PFSK-1 (cell line): ENCODE measurements around the gene KATNAL1.

Experiments
- FOXP2 ChIP-seq: optimal IDR thresholded peaks from 2 replicates; pipeline ENCODE3; 2011; ENCODE audit warnings: borderline replicate concordance, control low read depth, inconsistent platforms; ENCODE audit not compliant: insufficient read depth; ENCODE audit errors: extremely low read length, extremely low read depth
- POLR2AphosphoS5 ChIP-seq: IDR thresholded peaks from 2 replicates; pipeline ENCODE4 v1.6.1; 2012; ENCODE audit warnings: low read depth, mild to moderate bottlenecking, control low read depth, low read length, moderate library complexity
- SIN3A ChIP-seq: IDR thresholded peaks from 2 replicates; pipeline ENCODE4 v1.6.1; 2012; ENCODE audit warnings: mild to moderate bottlenecking, low read length, moderate library complexity, borderline replicate concordance; ENCODE audit not compliant: insufficient read depth
- TAF1 ChIP-seq: IDR thresholded peaks from 2 replicates; pipeline ENCODE4 v1.6.1; 2012; ENCODE audit warnings: low read length, control low read depth, borderline replicate concordance; ENCODE audit not compliant: insufficient read depth
- TF ChIP-seq, protein P1 (sequence below), 2 experiments: IDR thresholded peaks; 2 replicates each; pipeline versions ENCODE4 v1.6.1 to v1.8.0; 2011 to 2012; ENCODE audit warnings: low read depth in 2 of 2, low read length in 2 of 2, control low read depth in 1 of 2, inconsistent platforms in 1 of 2, mild to moderate bottlenecking in 1 of 2, moderate library complexity in 1 of 2; ENCODE audit not compliant: insufficient read depth in 1 of 2

The KATNAL1 gene

GRCh38 chr13:30181888-30182651 is 125.3 kb downstream of the KATNAL1 start:
- TF ChIP-seq POLR2AphosphoS5 = peak; percentile 66; the same call in 1 of the 2 replicates
- TF ChIP-seq, protein P1, sequence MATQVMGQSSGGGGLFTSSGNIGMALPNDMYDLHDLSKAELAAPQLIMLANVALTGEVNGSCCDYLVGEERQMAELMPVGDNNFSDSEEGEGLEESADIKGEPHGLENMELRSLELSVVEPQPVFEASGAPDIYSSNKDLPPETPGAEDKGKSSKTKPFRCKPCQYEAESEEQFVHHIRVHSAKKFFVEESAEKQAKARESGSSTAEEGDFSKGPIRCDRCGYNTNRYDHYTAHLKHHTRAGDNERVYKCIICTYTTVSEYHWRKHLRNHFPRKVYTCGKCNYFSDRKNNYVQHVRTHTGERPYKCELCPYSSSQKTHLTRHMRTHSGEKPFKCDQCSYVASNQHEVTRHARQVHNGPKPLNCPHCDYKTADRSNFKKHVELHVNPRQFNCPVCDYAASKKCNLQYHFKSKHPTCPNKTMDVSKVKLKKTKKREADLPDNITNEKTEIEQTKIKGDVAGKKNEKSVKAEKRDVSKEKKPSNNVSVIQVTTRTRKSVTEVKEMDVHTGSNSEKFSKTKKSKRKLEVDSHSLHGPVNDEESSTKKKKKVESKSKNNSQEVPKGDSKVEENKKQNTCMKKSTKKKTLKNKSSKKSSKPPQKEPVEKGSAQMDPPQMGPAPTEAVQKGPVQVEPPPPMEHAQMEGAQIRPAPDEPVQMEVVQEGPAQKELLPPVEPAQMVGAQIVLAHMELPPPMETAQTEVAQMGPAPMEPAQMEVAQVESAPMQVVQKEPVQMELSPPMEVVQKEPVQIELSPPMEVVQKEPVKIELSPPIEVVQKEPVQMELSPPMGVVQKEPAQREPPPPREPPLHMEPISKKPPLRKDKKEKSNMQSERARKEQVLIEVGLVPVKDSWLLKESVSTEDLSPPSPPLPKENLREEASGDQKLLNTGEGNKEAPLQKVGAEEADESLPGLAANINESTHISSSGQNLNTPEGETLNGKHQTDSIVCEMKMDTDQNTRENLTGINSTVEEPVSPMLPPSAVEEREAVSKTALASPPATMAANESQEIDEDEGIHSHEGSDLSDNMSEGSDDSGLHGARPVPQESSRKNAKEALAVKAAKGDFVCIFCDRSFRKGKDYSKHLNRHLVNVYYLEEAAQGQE (IDR thresholded peaks at IDR 0.05; ENCODE audit: insufficient read depth in 1 of 2, low read depth in 2 of 2, low read length in 2 of 2) = no peak
- no peak for TF ChIP-seq SIN3A
- TF ChIP-seq FOXP2 = no peak
- TF ChIP-seq TAF1 = no peak

- TF ChIP-seq POLR2AphosphoS5 = no peak
- TF ChIP-seq SIN3A = no peak
- TF ChIP-seq TAF1 = no peak
- TF ChIP-seq, protein P1 (IDR thresholded peaks at IDR 0.05; ENCODE audit: insufficient read depth in 1 of 2, low read depth in 2 of 2, low read length in 2 of 2) = no peak
- no peak for TF ChIP-seq FOXP2
These were observed 127.6 kb downstream of the KATNAL1 start for GRCh38 chr13:30179597-30180276.

DNA sequence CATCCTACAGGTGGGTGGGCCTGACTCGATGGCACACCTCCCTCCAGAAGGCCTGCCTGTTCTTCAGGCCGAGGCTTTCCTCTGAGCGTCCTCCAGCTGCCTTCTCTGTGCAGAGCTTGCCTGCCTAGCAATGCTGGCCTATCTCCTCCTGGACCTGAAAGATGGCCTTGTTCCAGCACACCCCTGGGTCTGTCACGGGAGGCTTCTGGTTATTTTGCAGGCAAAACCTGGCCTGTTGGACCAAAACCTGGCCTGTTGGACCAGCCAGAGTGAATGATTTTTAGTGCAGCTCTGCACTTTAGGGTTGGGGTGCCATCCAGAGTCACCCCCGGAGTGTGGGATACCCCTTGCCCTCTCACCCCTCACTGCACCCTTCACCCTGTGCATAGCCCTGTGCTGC is 128.4 kb downstream of the KATNAL1 start:
- TF ChIP-seq TAF1 = no peak
- no peak for TF ChIP-seq FOXP2
- TF ChIP-seq SIN3A = no peak
- TF ChIP-seq POLR2AphosphoS5 = no peak
- TF ChIP-seq, protein P1 (IDR thresholded peaks at IDR 0.05; ENCODE audit: insufficient read depth in 1 of 2, low read depth in 2 of 2, low read length in 2 of 2) = no peak

- TF ChIP-seq, protein P1 (IDR thresholded peaks at IDR 0.05; ENCODE audit: insufficient read depth in 1 of 2, low read depth in 2 of 2, low read length in 2 of 2) = no peak
- TF ChIP-seq SIN3A (no peak), FOXP2 (no peak), TAF1 (no peak), POLR2AphosphoS5 (no peak)
These were observed 132.2 kb downstream of the KATNAL1 start for GRCh38 chr13:30175166-30175565.
